GM18870 (cell line): ENCODE measurements around the gene PPAT.
"Not testable (repeated sequence)": the region's sequence is repeated elsewhere in the genome, so short reads cannot be mapped to it uniquely, and the experiment has no call there.

Source experiments
- ATAC-seq: cut with Tn5 transposase; IDR thresholded peaks from one replicate; pipeline ENCODE4 v1.9.1; 2021; ENCODE audit warnings: moderate library complexity; ENCODE audit not compliant: unreplicated experiment

Gene PPAT

GRCh38 chr4:56435140-56435926 is at the start of gene PPAT:
PPAT (minus strand) TSS chr4:56435615; CDS start chr4:56435477, 138 bp downstream.
- ATAC-seq = peak; percentile 63

GRCh38 chr4:56480691-56481090 is 45.3 kb upstream of the PPAT start:
- no peak for ATAC-seq

DNA sequence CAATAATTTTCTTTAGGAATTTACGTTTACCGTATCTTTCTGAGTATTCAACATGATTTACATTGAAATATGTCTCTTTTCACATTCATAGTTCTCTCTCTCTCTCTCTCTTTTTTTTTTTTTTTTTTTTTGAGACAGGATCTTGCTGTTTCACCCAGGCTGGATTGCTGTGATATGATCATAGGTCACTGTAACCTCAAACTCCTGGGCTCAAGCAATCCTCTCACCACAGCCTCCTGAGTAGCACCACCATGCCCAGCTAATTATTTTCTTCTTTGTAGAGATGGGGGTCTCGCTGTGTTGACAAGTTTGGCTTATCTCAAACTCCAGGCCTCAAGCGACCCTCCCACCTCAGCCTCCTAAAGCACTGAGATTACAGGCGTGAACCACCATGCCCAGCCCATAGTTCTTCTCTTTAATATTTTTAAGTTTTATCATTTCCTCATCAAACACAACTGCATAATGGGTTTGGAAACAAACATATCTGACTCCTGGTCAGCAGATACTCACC is 41.8 kb upstream of the PPAT start:
- no peak for ATAC-seq

DNA sequence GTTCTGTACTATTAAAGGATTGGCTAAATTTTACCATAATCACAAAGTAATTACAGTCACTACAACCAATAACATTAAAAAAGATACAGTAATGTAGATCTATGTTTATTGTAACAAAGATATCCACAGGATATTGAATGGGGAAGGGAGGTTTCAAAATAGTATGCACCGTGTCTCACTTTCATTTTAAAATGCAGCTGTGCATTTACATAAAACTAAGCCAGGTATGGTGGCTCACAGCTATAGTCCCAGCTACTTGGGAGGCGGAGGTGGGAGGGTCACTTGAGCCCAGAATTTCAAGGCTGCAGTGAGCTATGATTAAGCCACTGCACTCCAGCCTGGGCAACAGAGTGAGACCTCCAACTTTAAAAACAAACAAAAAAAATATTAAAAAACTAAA is 40.5 kb upstream of the PPAT start:
- ATAC-seq = peak; percentile 72

DNA sequence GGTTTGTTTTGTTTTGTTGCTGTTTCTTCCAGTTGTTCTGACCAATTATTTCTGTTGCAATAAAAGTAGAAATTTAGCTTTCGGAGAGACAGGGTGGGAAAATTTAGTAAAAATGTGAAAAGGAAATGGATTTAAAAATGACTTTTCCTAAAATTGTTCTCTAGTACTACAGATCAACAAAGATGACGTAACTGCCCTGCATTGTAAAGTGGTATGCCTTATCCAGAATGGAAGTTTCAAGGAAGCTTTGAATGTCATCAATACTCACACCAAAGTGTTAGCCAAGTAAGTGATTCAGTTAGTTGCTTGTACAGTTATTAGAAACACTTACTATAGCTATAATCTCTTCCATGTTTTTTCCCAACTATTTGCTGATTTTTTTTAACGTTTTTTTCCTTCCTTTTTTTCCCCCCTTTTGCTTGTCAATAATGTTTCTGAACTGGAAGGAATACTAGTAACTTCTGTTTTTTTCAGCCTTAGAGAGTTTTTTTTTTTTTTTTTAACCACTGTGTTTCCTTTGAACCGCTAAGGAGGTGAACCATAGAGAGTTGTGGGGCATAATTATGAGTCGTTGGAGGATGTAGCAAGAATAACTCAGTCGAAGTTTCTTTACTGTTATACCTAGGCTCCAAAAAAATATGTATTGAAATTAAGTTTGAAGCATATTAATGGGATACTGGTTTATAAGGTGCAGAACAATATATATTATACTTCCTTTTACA is 34.2 kb upstream of the PPAT start:
- ATAC-seq = no peak

GRCh38 chr4:56468097-56468422 is 32.6 kb upstream of the PPAT start:
- ATAC-seq = peak; percentile 45

DNA sequence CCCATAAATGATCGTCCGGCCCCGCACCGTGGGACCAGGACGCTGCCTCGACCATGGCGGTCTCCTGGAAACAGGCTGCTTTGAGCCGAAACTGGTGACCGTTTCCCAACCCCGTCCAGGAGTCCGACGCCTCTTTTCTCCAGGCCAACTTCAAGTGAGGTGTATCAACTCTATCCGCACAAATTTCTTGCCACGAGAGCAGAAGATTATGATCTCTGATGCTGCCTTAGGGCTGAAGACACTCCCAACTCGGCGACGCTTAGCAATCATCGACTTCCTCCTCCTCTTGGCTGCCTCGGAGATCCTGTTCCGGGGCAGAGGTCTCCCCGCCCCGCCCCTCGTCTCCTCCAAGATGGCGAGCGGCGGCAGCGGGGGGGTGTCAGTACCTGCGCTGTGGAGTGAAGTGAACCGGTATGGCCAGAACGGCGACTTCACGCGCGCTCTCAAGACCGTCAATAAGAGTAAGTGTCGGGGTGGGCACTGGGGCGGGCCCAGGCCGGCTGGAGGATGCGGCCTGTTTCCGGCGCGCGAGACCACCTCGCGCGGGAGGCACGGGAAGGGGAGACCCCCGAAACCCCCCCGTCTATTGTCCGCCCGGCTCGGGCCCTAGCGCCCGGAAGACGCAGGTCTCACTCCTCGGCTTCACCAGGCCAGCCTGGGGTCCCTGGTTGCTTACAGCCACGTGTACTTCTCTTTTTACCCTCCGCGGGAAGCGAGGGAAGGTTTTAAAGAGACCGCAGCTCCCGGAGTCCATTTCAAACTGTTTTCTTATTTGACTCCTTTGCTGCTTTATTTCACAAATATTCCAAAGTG is 32.1 kb upstream of the PPAT start, which contains the start of gene SRP72:
TSS of gene SRP72 (plus strand) at position 334 of the 813 bp plus-strand sequence. CDS start at position 353, 19 bp downstream.
- peak; percentile 90 for ATAC-seq

DNA sequence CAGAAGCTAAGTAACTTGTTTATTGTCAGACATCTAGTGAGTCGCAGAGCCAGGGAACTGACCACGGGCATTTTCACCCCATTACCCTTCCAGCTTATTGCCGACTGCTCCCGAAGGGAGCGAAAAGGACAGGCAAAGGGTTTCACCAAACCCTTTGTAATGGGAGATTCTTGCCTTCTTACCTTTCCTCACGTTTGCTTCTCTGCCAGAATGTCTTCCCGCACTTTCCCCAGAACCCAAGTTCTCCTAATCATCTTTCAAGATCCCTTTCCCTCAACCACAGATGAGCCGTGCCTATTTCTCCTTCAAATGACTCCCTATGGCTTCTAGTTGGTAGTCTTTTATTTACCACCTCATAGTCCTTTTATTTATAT is 31.5 kb upstream of the PPAT start:
- ATAC-seq = no peak

DNA sequence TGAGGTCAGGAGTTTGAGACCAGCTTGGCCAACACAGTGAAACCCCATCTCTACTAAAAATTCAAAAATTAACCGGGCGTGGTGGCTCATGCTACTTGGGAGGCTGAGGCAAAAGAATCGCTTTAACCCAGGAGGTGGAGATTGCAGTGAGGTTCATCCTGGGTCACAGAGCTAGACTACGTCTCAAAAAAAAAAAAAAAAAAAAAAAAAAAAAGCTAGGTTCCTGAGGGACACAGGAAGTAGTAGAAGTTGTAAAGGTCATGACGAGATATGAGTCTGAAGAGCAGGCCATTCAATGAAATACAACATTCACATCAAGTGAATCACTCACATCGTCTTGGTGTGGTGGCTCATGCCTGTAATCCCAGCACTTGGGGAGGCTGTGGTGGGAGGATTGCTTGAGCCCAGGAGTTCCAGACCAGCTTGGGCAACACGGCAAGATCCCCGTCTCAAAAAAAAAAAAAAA is 30.9 kb upstream of the PPAT start:
- ATAC-seq = not testable (repeated sequence)

GRCh38 chr4:56465599-56466295 is 30.3 kb upstream of the PPAT start:
- no peak for ATAC-seq

- no peak for ATAC-seq
Observed at GRCh38 chr4:56464581-56464980, 29.2 kb upstream of the PPAT start.

DNA sequence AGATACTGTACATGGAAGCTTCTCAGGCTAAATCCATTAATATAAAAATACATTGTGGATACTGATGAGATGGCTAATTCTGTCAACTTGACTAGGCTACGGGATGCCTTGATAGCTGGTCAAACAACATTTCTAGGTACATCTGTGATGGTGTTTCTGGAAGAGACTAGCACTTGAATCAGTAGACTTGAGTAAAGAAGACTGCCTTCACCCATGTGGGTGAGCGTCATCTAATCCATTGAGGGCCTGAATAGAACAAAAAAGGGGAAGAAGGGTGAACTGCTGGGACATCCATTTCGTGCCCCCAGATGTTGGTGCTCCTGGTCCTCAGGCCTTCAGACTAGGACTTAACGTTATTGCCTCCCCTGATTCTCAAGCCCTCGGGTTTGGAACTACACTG is 28.3 kb upstream of the PPAT start:
- no peak for ATAC-seq

DNA sequence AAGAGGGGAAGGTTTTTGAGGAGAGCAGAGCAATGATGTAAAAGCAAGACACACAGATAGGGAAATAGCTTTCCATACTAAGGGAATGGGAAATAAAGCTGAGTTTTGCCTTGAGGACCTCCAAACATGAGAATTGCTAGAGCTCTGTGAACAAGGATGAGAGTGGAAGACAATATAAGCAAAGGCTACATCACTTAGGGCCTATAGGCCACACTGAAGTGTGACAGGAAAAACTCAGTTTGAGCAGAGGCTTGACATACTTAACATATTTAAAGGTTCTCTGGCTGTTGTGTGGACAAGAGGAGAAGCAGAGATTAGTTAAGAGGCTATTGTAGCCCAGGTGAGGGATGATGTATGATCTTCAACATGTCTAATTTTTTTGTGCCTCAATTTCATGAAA is 26.7 kb upstream of the PPAT start:
- ATAC-seq = no peak

GRCh38 chr4:56460085-56460484 is 24.7 kb upstream of the PPAT start:
- ATAC-seq = no peak

- no peak for ATAC-seq
Observed at GRCh38 chr4:56450342-56450741, 14.9 kb upstream of the PPAT start.

- ATAC-seq = not testable (repeated sequence)
Observed at GRCh38 chr4:56449475-56449874, 14.1 kb upstream of the PPAT start.

- ATAC-seq = no peak
Observed at GRCh38 chr4:56448301-56448700, 12.9 kb upstream of the PPAT start.

DNA sequence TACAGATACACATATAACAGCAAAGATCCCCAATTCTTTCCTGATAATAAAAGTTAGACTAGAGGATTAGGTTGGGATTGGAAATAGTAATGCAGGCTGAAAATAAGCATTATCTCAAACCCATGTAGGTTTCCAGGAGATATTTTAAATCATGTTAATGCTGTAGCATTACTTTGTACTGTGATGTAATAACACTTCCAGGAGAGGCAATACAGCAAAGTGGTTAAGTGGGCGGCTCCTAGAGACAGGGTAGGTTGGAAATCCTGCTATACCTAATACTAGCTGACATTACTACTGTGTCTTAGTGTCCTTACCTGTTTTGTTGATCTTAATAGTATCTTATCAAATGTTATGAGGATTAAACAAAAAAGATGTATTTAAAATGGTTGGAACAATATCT is 10.3 kb upstream of the PPAT start:
- ATAC-seq = no peak

GRCh38 chr4:56444719-56445118 is 9.3 kb upstream of the PPAT start:
- ATAC-seq = no peak

DNA sequence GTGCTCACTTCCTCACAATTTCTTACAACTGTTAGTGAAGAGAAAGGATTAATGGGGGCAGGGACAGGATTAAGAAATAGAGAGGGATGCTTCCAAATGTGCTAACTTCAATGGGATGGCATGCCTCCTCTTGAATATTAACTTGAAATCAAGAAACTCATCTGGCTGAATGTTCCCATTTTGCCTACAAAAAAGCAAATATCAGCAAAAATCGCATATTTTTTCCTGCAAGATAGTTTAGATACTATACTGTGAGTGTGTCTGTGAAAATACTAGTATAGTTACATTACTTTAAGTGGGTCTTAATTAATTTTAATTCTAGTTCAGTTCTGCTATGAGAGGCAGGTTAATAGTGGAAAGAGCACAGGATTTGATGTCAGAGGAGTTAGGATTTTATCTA is 5.6 kb upstream of the PPAT start:
- no peak for ATAC-seq

- no peak for ATAC-seq
Observed at GRCh38 chr4:56438766-56439165, 3.4 kb upstream of the PPAT start.
